ENCODE results near the gene MS4A4E. TPM values are rescaled to one million over a fixed set of nuclear protein-coding genes. Genes with fewer than 3 reads are reported as not detected.

MS4A4E gene
- total and polyA plus RNA-seq, 2 experiments from 2014 or later, result not detected

DNA sequence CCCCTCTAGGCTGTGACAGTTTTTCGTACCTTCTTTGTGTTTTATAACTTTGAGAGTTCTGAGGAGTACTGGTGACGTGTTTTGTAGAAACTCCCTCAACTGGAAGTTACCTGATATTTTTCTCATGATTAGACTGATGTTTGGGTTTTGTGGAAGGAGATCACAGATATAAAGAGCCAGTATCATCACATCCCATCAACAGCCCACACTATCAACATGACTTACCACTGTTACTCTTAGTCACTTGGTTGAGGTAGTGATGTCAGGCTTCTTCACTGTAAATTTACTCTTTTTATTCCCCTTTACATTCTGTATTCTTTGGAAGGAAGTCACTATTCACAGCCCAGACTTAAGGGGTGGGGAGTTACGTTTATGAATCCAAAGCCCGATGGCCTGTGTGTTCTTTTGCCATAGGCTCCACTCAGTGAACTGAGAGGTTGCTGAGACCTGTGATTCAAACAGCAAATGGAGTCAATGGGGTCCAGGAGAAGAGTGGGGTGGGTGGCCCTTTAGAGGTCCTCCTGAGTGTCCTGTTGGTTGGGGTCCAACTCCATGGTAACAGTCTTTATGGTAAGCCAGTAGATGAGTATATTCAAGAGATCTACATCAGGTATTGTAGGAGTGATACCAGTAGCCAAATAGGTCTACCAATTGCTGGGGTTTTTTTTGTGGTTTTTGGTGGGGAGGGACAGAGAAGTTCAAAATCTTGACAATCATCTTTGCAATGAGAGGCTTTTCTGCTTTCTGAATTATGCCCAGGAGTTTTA is 15.2 kb upstream of the MS4A4E start:
- H3K9me2 ChIP-seq (ENCODE audit: insufficient read depth), result no peaks in the 10 kb centered on the region; the same call in 1 of the 2 replicates
- no peaks in the 10 kb centered on the region for H3F3A ChIP-seq (replicated peaks; ENCODE audit: low read depth)
- peaks cover 4% of the 10 kb centered on the region; the same call in 1 of the 2 replicates for H3K36me3 ChIP-seq (ENCODE audit: insufficient read depth)
- H3K4me3 Mint-ChIP-seq, result no peak overlapping the region
- TF ChIP-seq, protein P1, sequence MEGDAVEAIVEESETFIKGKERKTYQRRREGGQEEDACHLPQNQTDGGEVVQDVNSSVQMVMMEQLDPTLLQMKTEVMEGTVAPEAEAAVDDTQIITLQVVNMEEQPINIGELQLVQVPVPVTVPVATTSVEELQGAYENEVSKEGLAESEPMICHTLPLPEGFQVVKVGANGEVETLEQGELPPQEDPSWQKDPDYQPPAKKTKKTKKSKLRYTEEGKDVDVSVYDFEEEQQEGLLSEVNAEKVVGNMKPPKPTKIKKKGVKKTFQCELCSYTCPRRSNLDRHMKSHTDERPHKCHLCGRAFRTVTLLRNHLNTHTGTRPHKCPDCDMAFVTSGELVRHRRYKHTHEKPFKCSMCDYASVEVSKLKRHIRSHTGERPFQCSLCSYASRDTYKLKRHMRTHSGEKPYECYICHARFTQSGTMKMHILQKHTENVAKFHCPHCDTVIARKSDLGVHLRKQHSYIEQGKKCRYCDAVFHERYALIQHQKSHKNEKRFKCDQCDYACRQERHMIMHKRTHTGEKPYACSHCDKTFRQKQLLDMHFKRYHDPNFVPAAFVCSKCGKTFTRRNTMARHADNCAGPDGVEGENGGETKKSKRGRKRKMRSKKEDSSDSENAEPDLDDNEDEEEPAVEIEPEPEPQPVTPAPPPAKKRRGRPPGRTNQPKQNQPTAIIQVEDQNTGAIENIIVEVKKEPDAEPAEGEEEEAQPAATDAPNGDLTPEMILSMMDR (conservative IDR thresholded peaks at IDR 0.05; ENCODE audit: low read depth in 2 of 2), result no peak
- no peak for TF ChIP-seq JUNB (IDR thresholded peaks at IDR 0.05; ENCODE audit: unreplicated experiment)
- TF ChIP-seq ZNF331 (CRISPR knock-in tag; IDR thresholded peaks at IDR 0.05; ENCODE audit: low read depth), result no peak
- no peak for TF ChIP-seq POLR2AphosphoS5 (IDR thresholded peaks at IDR 0.05; ENCODE audit: low read depth)
- TF ChIP-seq, protein P2, sequence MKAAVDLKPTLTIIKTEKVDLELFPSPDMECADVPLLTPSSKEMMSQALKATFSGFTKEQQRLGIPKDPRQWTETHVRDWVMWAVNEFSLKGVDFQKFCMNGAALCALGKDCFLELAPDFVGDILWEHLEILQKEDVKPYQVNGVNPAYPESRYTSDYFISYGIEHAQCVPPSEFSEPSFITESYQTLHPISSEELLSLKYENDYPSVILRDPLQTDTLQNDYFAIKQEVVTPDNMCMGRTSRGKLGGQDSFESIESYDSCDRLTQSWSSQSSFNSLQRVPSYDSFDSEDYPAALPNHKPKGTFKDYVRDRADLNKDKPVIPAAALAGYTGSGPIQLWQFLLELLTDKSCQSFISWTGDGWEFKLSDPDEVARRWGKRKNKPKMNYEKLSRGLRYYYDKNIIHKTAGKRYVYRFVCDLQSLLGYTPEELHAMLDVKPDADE (IDR thresholded peaks at IDR 0.05), result no peak
- TF ChIP-seq, protein P3, sequence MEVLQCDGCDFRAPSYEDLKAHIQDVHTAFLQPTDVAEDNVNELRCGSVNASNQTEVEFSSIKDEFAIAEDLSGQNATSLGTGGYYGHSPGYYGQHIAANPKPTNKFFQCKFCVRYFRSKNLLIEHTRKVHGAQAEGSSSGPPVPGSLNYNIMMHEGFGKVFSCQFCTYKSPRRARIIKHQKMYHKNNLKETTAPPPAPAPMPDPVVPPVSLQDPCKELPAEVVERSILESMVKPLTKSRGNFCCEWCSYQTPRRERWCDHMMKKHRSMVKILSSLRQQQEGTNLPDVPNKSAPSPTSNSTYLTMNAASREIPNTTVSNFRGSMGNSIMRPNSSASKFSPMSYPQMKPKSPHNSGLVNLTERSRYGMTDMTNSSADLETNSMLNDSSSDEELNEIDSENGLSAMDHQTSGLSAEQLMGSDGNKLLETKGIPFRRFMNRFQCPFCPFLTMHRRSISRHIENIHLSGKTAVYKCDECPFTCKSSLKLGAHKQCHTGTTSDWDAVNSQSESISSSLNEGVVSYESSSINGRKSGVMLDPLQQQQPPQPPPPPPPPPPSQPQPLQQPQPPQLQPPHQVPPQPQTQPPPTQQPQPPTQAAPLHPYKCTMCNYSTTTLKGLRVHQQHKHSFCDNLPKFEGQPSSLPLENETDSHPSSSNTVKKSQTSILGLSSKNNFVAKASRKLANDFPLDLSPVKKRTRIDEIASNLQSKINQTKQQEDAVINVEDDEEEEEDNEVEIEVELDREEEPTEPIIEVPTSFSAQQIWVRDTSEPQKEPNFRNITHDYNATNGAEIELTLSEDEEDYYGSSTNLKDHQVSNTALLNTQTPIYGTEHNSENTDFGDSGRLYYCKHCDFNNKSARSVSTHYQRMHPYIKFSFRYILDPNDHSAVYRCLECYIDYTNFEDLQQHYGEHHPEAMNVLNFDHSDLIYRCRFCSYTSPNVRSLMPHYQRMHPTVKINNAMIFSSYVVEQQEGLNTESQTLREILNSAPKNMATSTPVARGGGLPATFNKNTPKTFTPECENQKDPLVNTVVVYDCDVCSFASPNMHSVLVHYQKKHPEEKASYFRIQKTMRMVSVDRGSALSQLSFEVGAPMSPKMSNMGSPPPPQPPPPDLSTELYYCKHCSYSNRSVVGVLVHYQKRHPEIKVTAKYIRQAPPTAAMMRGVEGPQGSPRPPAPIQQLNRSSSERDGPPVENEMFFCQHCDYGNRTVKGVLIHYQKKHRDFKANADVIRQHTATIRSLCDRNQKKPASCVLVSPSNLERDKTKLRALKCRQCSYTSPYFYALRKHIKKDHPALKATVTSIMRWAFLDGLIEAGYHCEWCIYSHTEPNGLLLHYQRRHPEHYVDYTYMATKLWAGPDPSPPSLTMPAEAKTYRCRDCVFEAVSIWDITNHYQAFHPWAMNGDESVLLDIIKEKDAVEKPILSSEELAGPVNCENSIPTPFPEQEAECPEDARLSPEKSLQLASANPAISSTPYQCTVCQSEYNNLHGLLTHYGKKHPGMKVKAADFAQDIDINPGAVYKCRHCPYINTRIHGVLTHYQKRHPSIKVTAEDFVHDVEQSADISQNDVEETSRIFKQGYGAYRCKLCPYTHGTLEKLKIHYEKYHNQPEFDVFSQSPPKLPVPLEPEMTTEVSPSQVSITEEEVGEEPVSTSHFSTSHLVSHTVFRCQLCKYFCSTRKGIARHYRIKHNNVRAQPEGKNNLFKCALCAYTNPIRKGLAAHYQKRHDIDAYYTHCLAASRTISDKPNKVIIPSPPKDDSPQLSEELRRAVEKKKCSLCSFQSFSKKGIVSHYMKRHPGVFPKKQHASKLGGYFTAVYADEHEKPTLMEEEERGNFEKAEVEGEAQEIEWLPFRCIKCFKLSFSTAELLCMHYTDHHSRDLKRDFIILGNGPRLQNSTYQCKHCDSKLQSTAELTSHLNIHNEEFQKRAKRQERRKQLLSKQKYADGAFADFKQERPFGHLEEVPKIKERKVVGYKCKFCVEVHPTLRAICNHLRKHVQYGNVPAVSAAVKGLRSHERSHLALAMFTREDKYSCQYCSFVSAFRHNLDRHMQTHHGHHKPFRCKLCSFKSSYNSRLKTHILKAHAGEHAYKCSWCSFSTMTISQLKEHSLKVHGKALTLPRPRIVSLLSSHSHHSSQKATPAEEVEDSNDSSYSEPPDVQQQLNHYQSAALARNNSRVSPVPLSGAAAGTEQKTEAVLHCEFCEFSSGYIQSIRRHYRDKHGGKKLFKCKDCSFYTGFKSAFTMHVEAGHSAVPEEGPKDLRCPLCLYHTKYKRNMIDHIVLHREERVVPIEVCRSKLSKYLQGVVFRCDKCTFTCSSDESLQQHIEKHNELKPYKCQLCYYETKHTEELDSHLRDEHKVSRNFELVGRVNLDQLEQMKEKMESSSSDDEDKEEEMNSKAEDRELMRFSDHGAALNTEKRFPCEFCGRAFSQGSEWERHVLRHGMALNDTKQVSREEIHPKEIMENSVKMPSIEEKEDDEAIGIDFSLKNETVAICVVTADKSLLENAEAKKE (CRISPR knock-in tag; IDR thresholded peaks at IDR 0.05), result no peak
- TF ChIP-seq STAT1 (IDR thresholded peaks at IDR 0.05; ENCODE audit: unreplicated experiment), result no peak
- no peak for TF ChIP-seq ZNF114 (CRISPR knock-in tag; IDR thresholded peaks at IDR 0.05)
- TF ChIP-seq EZH2 (IDR thresholded peaks at IDR 0.05; ENCODE audit: low read depth, unreplicated experiment), result no peak
- TF ChIP-seq, protein P4, sequence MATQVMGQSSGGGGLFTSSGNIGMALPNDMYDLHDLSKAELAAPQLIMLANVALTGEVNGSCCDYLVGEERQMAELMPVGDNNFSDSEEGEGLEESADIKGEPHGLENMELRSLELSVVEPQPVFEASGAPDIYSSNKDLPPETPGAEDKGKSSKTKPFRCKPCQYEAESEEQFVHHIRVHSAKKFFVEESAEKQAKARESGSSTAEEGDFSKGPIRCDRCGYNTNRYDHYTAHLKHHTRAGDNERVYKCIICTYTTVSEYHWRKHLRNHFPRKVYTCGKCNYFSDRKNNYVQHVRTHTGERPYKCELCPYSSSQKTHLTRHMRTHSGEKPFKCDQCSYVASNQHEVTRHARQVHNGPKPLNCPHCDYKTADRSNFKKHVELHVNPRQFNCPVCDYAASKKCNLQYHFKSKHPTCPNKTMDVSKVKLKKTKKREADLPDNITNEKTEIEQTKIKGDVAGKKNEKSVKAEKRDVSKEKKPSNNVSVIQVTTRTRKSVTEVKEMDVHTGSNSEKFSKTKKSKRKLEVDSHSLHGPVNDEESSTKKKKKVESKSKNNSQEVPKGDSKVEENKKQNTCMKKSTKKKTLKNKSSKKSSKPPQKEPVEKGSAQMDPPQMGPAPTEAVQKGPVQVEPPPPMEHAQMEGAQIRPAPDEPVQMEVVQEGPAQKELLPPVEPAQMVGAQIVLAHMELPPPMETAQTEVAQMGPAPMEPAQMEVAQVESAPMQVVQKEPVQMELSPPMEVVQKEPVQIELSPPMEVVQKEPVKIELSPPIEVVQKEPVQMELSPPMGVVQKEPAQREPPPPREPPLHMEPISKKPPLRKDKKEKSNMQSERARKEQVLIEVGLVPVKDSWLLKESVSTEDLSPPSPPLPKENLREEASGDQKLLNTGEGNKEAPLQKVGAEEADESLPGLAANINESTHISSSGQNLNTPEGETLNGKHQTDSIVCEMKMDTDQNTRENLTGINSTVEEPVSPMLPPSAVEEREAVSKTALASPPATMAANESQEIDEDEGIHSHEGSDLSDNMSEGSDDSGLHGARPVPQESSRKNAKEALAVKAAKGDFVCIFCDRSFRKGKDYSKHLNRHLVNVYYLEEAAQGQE (IDR thresholded peaks at IDR 0.05; ENCODE audit: unreplicated experiment), result no peak
- TF ChIP-seq EZH2phosphoT487 (IDR thresholded peaks at IDR 0.05; ENCODE audit: unreplicated experiment), result no peak
- TF ChIP-seq CREB1 (CRISPR knock-in tag; IDR thresholded peaks at IDR 0.05; ENCODE audit: low read depth), result no peak
- no peak for TF ChIP-seq NANOG (IDR thresholded peaks at IDR 0.05; ENCODE audit: borderline replicate concordance)
- H3K79me2 ChIP-seq (replicated peaks; ENCODE audit: insufficient read depth), result no peaks in the 10 kb centered on the region
- no peak overlapping the region for H3K4me2 ChIP-seq
- no peaks in the 10 kb centered on the region for H3K4me1 ChIP-seq (ENCODE audit: insufficient read depth)
- no peak for DNase-seq (ENCODE audit: low spot score)
- H4K20me1 ChIP-seq (replicated peaks; ENCODE audit: insufficient read depth), result no peaks in the 10 kb centered on the region
- no peak for ATAC-seq
- no peak overlapping the region for H2AFZ ChIP-seq
- H3K9me3 Mint-ChIP-seq, result peaks cover 60% of the 10 kb centered on the region
- peaks cover 6% of the 10 kb centered on the region for H3K27me3 Mint-ChIP-seq (ENCODE audit: insufficient read depth, low read depth, poor library complexity)
- H3K27me3 ChIP-seq (ENCODE audit: insufficient read depth), result no peaks in the 10 kb centered on the region
- peaks cover 28% of the 10 kb centered on the region for H3K36me3 Mint-ChIP-seq (ENCODE audit: low read depth)
- no peak overlapping the region for H3K27ac ChIP-seq (ENCODE audit: low read depth)
- no peaks in the 10 kb centered on the region for H3K4me1 Mint-ChIP-seq
- H3K27ac Mint-ChIP-seq, result no peak overlapping the region
- H3K4me3 ChIP-seq, result no peak overlapping the region
